Measurements from ENCODE around the gene NFATC1.

- no peak for TF ChIP-seq CTCF (IDR thresholded peaks at IDR 0.05)
- no peak for TF ChIP-seq POLR2AphosphoS5 (IDR thresholded peaks at IDR 0.05)
- TF ChIP-seq POLR2A (IDR thresholded peaks at IDR 0.05) = no peak
Measured at GRCh38 chr18:79367480-79367879, 28.2 kb upstream of the NFATC1 start.

Data from suprapubic skin (tissue), 4 donors.